ENCODE data around the gene PGAP3.

GRCh38 chr17:39676198-39676819 lies 11.5 kb downstream of the PGAP3 start:
- no peak for TF ChIP-seq CTCF (conservative IDR thresholded peaks at IDR 0.05; ENCODE audit: low read depth, low read length)
- no peak for TF ChIP-seq EZH2 (IDR thresholded peaks at IDR 0.05; ENCODE audit: low read length, unreplicated experiment)
- no peak for TF ChIP-seq EZH2phosphoT487 (IDR thresholded peaks at IDR 0.05; ENCODE audit: borderline replicate concordance, low read length)

All from PC-3 (cell line).